ENCODE measurements around the gene GGA2.

The GGA2 gene

GRCh38 chr16:23518435-23518891 lies 8.2 kb upstream of the GGA2 start:
- peak overlapping the region; percentile 40; the same call in 1 of the 2 replicates for H3K9ac ChIP-seq (ENCODE audit: low read length)
- H3F3A ChIP-seq (ENCODE audit: insufficient read depth): peaks cover 75% of the 10 kb centered on the region
- peak overlapping the region; percentile 33 for H3K4me3 ChIP-seq (ENCODE audit: insufficient read depth, low read length, poor library complexity, severe bottlenecking)
- H3K27ac ChIP-seq (ENCODE audit: low read depth, low read length): peak overlapping the region; percentile 97
- no peaks in the 10 kb centered on the region for H3K9me3 ChIP-seq (ENCODE audit: insufficient read depth, low read length)
- no peaks in the 10 kb centered on the region for H3K27me3 ChIP-seq (ENCODE audit: low read length)
- TF ChIP-seq EZH2phosphoT487 (conservative IDR thresholded peaks at IDR 0.05; ENCODE audit: low read length) (no peak), CTCF (IDR thresholded peaks at IDR 0.05; ENCODE audit: insufficient read depth, low read length, poor library complexity, severe bottlenecking) (no peak)
- no peak overlapping the region for H2AFZ ChIP-seq (ENCODE audit: low read depth, low read length, severe bottlenecking)
- H4K20me1 ChIP-seq (ENCODE audit: low read depth, low read length): no peaks in the 10 kb centered on the region
- no peaks in the 10 kb centered on the region for H3K36me3 ChIP-seq (ENCODE audit: low read length)
- no peaks in the 10 kb centered on the region for H3K9me2 ChIP-seq (replicated peaks; ENCODE audit: insufficient read depth, low read length)
- no peaks in the 10 kb centered on the region for H3K79me2 ChIP-seq (ENCODE audit: insufficient read depth, low read length)
- H3K4me2 ChIP-seq (ENCODE audit: low read depth, low read length, poor library complexity, severe bottlenecking): peak overlapping the region; percentile 71

GRCh38 chr16:23516366-23517137 lies 6.3 kb upstream of the GGA2 start:
- Histone ChIP-seq H3K9ac (ENCODE audit: low read length) (peak overlapping the region; percentile 52), H3K4me3 (ENCODE audit: insufficient read depth, low read length, poor library complexity, severe bottlenecking) (no peak overlapping the region), H3K4me2 (ENCODE audit: low read depth, low read length, poor library complexity, severe bottlenecking) (peak overlapping the region; percentile 47), H3K27me3 (ENCODE audit: low read length) (no peaks in the 10 kb centered on the region), H3F3A (ENCODE audit: insufficient read depth) (peaks cover 71% of the 10 kb centered on the region), H3K36me3 (ENCODE audit: low read length) (no peaks in the 10 kb centered on the region), H3K9me3 (ENCODE audit: insufficient read depth, low read length) (no peaks in the 10 kb centered on the region), H2AFZ (ENCODE audit: low read depth, low read length, severe bottlenecking) (no peak overlapping the region), H3K27ac (ENCODE audit: low read depth, low read length) (peak overlapping the region; percentile 97), H3K79me2 (ENCODE audit: insufficient read depth, low read length) (no peaks in the 10 kb centered on the region), H3K9me2 (replicated peaks; ENCODE audit: insufficient read depth, low read length) (no peaks in the 10 kb centered on the region), H4K20me1 (ENCODE audit: low read depth, low read length) (no peaks in the 10 kb centered on the region)
- TF ChIP-seq EZH2phosphoT487 (conservative IDR thresholded peaks at IDR 0.05; ENCODE audit: low read length) (no peak), CTCF (IDR thresholded peaks at IDR 0.05; ENCODE audit: insufficient read depth, low read length, poor library complexity, severe bottlenecking) (no peak)

GRCh38 chr16:23515881-23516280 lies 5.6 kb upstream of the GGA2 start:
- TF ChIP-seq CTCF (IDR thresholded peaks at IDR 0.05; ENCODE audit: insufficient read depth, low read length, poor library complexity, severe bottlenecking): no peak
- no peak overlapping the region for H2AFZ ChIP-seq (ENCODE audit: low read depth, low read length, severe bottlenecking)
- no peaks in the 10 kb centered on the region for H3K9me2 ChIP-seq (replicated peaks; ENCODE audit: insufficient read depth, low read length)
- no peaks in the 10 kb centered on the region for H3K27me3 ChIP-seq (ENCODE audit: low read length)
- H3K9ac ChIP-seq (ENCODE audit: low read length): peak overlapping the region; percentile 52
- H3K4me3 ChIP-seq (ENCODE audit: insufficient read depth, low read length, poor library complexity, severe bottlenecking): no peak overlapping the region
- peaks cover 68% of the 10 kb centered on the region for H3F3A ChIP-seq (ENCODE audit: insufficient read depth)
- peak overlapping the region; percentile 97 for H3K27ac ChIP-seq (ENCODE audit: low read depth, low read length)
- no peaks in the 10 kb centered on the region for H3K9me3 ChIP-seq (ENCODE audit: insufficient read depth, low read length)
- no peak overlapping the region for H3K4me2 ChIP-seq (ENCODE audit: low read depth, low read length, poor library complexity, severe bottlenecking)
- no peaks in the 10 kb centered on the region for H3K36me3 ChIP-seq (ENCODE audit: low read length)
- H4K20me1 ChIP-seq (ENCODE audit: low read depth, low read length): no peaks in the 10 kb centered on the region
- H3K79me2 ChIP-seq (ENCODE audit: insufficient read depth, low read length): no peaks in the 10 kb centered on the region

All from SU-DHL-6 (cell line).